A549 (cell line): ENCODE measurements around the gene ATXN7. TPM values are rescaled to one million over a fixed set of nuclear protein-coding genes. Genes with fewer than 3 reads are reported as not detected.

Source experiments
- ATAC-seq, 2 experiments: fragments of 200-7000 bp in 1 of 2; fragments of >200 bp in 1 of 2; cut with Nextera tagmentation in 1 of 2; cut with Tn5 transposase in 1 of 2; 3 replicates each; pipeline versions ENCODE4 v1.8.0 to v1.9.1; 2018 to 2020; ENCODE audit warnings: mild to moderate bottlenecking in 1 of 2, moderate library complexity in 1 of 2
- CTCF ChIA-PET: fragments of 300-600 bp; sonication (Branson Sonifier 250); formaldehyde crosslinking; extraction: SDS; loops from one replicate; lab custom pipeline; 2021; ENCODE audit warnings: antibody characterized with exemption, inconsistent platforms; lab: Yijun Ruan, JAX
- POLR2A ChIA-PET: fragments of 350-600 bp; formaldehyde crosslinking; extraction: SDS; loops from one replicate; lab custom pipeline; 2021; ENCODE audit warnings: antibody characterized with exemption, inconsistent platforms; lab: Yijun Ruan, JAX
- DNase-seq, 2 experiments: peaks; one replicate each; pipeline versions ENCODE4 v3.0.0 to v3.0.0-alpha.2; 2011 to 2016; ENCODE audit warnings: low read depth in 1 of 2, low spot score in 1 of 2
- FAIRE-seq: peaks from 2 replicates; lab custom pipeline; 2011; peaks lifted over from hg19 to GRCh38; lab: Jason Lieb, UNC
- H3K27ac ChIP-seq, 2 experiments: fragments of >200 bp; sonication (Bioruptor Twin); formaldehyde crosslinking; 3 replicates each; pipeline ENCODE4 v1.5.1; 2016 to 2017
- H3K4me1 ChIP-seq: fragments of >200 bp; sonication (Bioruptor Twin); formaldehyde crosslinking; 3 replicates; pipeline ENCODE4 v1.6.1; 2016
- H3K4me2 ChIP-seq: fragments of >200 bp; sonication (Bioruptor Twin); formaldehyde crosslinking; 3 replicates; pipeline ENCODE4 v1.6.1; 2016
- H3K4me3 ChIP-seq: fragments of >200 bp; sonication (Bioruptor Twin); formaldehyde crosslinking; 3 replicates; pipeline ENCODE4 v1.5.1; 2016
- H3K9me3 ChIP-seq: fragments of >200 bp; sonication (Bioruptor Twin); formaldehyde crosslinking; 3 replicates; pipeline ENCODE4 v1.6.1; 2016
- BHLHE40 ChIP-seq: IDR thresholded peaks from 2 replicates; pipeline ENCODE4 v1.6.1; 2012; ENCODE audit warnings: low read depth, low read length, inconsistent platforms
- CBX2 ChIP-seq: fragments of 200-600 bp; sonication (generic); IDR thresholded peaks from 2 replicates; pipeline ENCODE4 v1.6.1; 2016; ENCODE audit warnings: low read depth, mild to moderate bottlenecking, borderline replicate concordance
- CEBPB ChIP-seq, 2 experiments: fragments of >200 bp in 1 of 2; sonication (Bioruptor Twin) in 1 of 2; formaldehyde crosslinking in 1 of 2; IDR thresholded peaks; 2 replicates each; pipeline ENCODE4 v1.6.1; 2012 to 2016
- CHD2 ChIP-seq: fragments of 150-350 bp; IDR thresholded peaks from 2 replicates; pipeline ENCODE4 v1.6.1; 2014; ENCODE audit warnings: low read length; ENCODE audit not compliant: partially characterized antibody
- CTCF ChIP-seq: fragments of >200 bp; sonication (Bioruptor Twin); formaldehyde crosslinking; IDR thresholded peaks from 3 replicates; pipeline ENCODE4 v1.5.1; 2016
- ESRRA ChIP-seq: fragments of 150-350 bp; IDR thresholded peaks from 2 replicates; pipeline ENCODE4 v1.6.1; 2014; ENCODE audit warnings: mild to moderate bottlenecking, low read length, borderline replicate concordance
- FOSB ChIP-seq: fragments of 250-450 bp; sonication (Bioruptor Pico); IDR thresholded peaks from 2 replicates; pipeline ENCODE4 v1.5.0; 2020; ENCODE audit warnings: mild to moderate bottlenecking, moderate library complexity
- FOSL2 ChIP-seq, 2 experiments: fragments of 450-650 bp in 1 of 2; fragments of >200 bp in 1 of 2; sonication (Bioruptor Twin) in 1 of 2; formaldehyde crosslinking; IDR thresholded peaks; 2 replicates each; pipeline versions ENCODE4 v1.5.0 to v1.6.1; 2016 to 2020; ENCODE audit warnings: mild to moderate bottlenecking in 1 of 2, moderate library complexity in 1 of 2
- FOXS1 ChIP-seq: fragments of 250-450 bp; sonication (Bioruptor Pico); IDR thresholded peaks from 2 replicates; pipeline ENCODE4 v1.5.0; 2020; ENCODE audit warnings: mild to moderate bottlenecking, moderate library complexity
- GATA3 ChIP-seq: IDR thresholded peaks from 2 replicates; pipeline ENCODE4 v1.6.1; 2012; ENCODE audit warnings: borderline replicate concordance
- HEYL ChIP-seq: fragments of 250-450 bp; sonication (Bioruptor Pico); IDR thresholded peaks from 2 replicates; pipeline ENCODE4 v1.8.0; 2021; ENCODE audit warnings: mild to moderate bottlenecking, moderate library complexity
- JUNB ChIP-seq: fragments of >200 bp; sonication (Bioruptor Twin); formaldehyde crosslinking; IDR thresholded peaks from 2 replicates; pipeline ENCODE4 v1.6.1; 2016
- KDM1A ChIP-seq: fragments of 200-600 bp; sonication (generic); IDR thresholded peaks from 2 replicates; pipeline ENCODE4 v1.6.1; 2016; ENCODE audit warnings: low read depth, mild to moderate bottlenecking
- KDM5A ChIP-seq: fragments of 200-600 bp; sonication (generic); IDR thresholded peaks from 2 replicates; pipeline ENCODE4 v1.6.1; 2016; ENCODE audit warnings: antibody characterized with exemption, mild to moderate bottlenecking
- MAX ChIP-seq: IDR thresholded peaks from 2 replicates; pipeline ENCODE4 v1.6.1; 2012
- MYC ChIP-seq: IDR thresholded peaks from 2 replicates; pipeline ENCODE4 v1.6.1; 2012; ENCODE audit warnings: mild to moderate bottlenecking, inconsistent platforms, low read length, improper control_type of control experiment, borderline replicate concordance
- NFE2L2 ChIP-seq: fragments of 150-350 bp; conservative IDR thresholded peaks from 2 replicates; pipeline ENCODE4 v1.6.1; 2014; ENCODE audit warnings: low read length
- NPAS2 ChIP-seq: fragments of 250-450 bp; sonication (Bioruptor Pico); IDR thresholded peaks from 2 replicates; pipeline ENCODE4 v1.8.0; 2022; ENCODE audit warnings: mild to moderate bottlenecking, moderate library complexity, borderline replicate concordance
- NR3C1 ChIP-seq: fragments of >200 bp; sonication (Bioruptor Twin); formaldehyde crosslinking; IDR thresholded peaks from 3 replicates; pipeline ENCODE4 v1.6.1; 2017
- PBX3 ChIP-seq: IDR thresholded peaks from 2 replicates; pipeline ENCODE4 v1.6.1; 2012
- RCOR1 ChIP-seq: fragments of 150-350 bp; IDR thresholded peaks from 2 replicates; pipeline ENCODE4 v1.6.1; 2014; ENCODE audit warnings: antibody characterized with exemption, low read length, low read depth
- RFX5 ChIP-seq: fragments of 450-650 bp; IDR thresholded peaks from 2 replicates; pipeline ENCODE4 v1.7.1; 2014; ENCODE audit warnings: antibody characterized with exemption, mild to moderate bottlenecking, moderate library complexity
- RNF2 ChIP-seq: fragments of 200-600 bp; sonication (generic); IDR thresholded peaks from 2 replicates; pipeline ENCODE4 v1.6.1; 2016; ENCODE audit warnings: low read depth, mild to moderate bottlenecking, antibody characterized with exemption, moderate library complexity, borderline replicate concordance
- TP53 ChIP-seq: fragments of 250-450 bp; sonication (Bioruptor Pico); IDR thresholded peaks from 2 replicates; pipeline ENCODE4 v1.5.0; 2021; ENCODE audit warnings: mild to moderate bottlenecking, moderate library complexity
- ZC3H11A ChIP-seq: fragments of 450-650 bp; IDR thresholded peaks from 2 replicates; pipeline ENCODE4 v1.6.1; 2014; ENCODE audit warnings: antibody characterized with exemption, mild to moderate bottlenecking
- ZNF302 ChIP-seq: fragments of 250-450 bp; sonication (Bioruptor Pico); IDR thresholded peaks from 2 replicates; pipeline ENCODE4 v1.9.0; 2021; ENCODE audit warnings: inconsistent platforms, mild to moderate bottlenecking, moderate library complexity
- WGBS: methylation state at CpG from one replicate; pipeline ENCODE4 v1.1.6; 2017; ENCODE audit errors: missing lambda C conversion rate; 5-methylcytosine and 5-hydroxymethylcytosine counted together
- polyA plus RNA-seq, 4 experiments: library from polyadenylated mRNA; depleted of rRNA in 3 of 4; stranded (reverse); fragments of >200 nt; fragmentation: RNase III in 1 of 4; extraction: RNeasy Plus Mini Kit Qiagen cat#74134 plus additional on column Dnase treatment in 1 of 4; gene quantifications; 2 replicates in 3 of 4; 3 replicates in 1 of 4; pipeline ENCODE4 v1.2.3, GENCODE V29; 2011 to 2017
- TF ChIP-seq, protein P1 (sequence below): IDR thresholded peaks from 2 replicates; pipeline ENCODE4 v1.6.1; 2012; ENCODE audit warnings: low read depth, borderline replicate concordance
- TF ChIP-seq, protein P2 (sequence below): fragments of 150-350 bp; IDR thresholded peaks from 2 replicates; pipeline ENCODE4 v1.6.1; 2014; ENCODE audit warnings: low read depth, mild to moderate bottlenecking, low read length
- TF ChIP-seq, protein P3 (sequence below): fragments of >200 bp; sonication (Bioruptor Twin); formaldehyde crosslinking; IDR thresholded peaks from 2 replicates; pipeline ENCODE4 v1.6.1; 2016

The ATXN7 gene
- polyA plus RNA-seq, 2 of the 4 experiments (the other 2 are of a cell fraction) = 5.4 to 7.3 TPM

GRCh38 chr3:64046996-64047594 lies 183.4 kb downstream of the ATXN7 start:
- H3K9me3 ChIP-seq = no peaks in the 10 kb centered on the region
- H3K4me1 ChIP-seq = peaks cover 34% of the 10 kb centered on the region
- WGBS = 89% methylated on average over 6 of the region's 6 CpGs
- H3K4me3 ChIP-seq = no peak overlapping the region
- no peak overlapping the region for H3K4me2 ChIP-seq
- POLR2A ChIA-PET = no interaction called here
- peak overlapping the region in 1 of 2 experiments; percentile 78; a peak in 3 of 6 replicates for H3K27ac ChIP-seq
- FAIRE-seq = no peak
- no peak for TF ChIP-seq PBX3
- no peak for TF ChIP-seq RNF2
- no peak for TF ChIP-seq FOSB (CRISPR knock-in tag)
- TF ChIP-seq, protein P1, sequence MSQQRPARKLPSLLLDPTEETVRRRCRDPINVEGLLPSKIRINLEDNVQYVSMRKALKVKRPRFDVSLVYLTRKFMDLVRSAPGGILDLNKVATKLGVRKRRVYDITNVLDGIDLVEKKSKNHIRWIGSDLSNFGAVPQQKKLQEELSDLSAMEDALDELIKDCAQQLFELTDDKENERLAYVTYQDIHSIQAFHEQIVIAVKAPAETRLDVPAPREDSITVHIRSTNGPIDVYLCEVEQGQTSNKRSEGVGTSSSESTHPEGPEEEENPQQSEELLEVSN = no peak
- no peak for TF ChIP-seq RCOR1
- no peak for TF ChIP-seq KDM5A
- TF ChIP-seq CTCF = no peak
- no peak for TF ChIP-seq NPAS2 (CRISPR knock-in tag)
- no peak for TF ChIP-seq GATA3
- TF ChIP-seq, protein P2, sequence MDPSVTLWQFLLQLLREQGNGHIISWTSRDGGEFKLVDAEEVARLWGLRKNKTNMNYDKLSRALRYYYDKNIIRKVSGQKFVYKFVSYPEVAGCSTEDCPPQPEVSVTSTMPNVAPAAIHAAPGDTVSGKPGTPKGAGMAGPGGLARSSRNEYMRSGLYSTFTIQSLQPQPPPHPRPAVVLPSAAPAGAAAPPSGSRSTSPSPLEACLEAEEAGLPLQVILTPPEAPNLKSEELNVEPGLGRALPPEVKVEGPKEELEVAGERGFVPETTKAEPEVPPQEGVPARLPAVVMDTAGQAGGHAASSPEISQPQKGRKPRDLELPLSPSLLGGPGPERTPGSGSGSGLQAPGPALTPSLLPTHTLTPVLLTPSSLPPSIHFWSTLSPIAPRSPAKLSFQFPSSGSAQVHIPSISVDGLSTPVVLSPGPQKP = no peak
- no peak for TF ChIP-seq MYC
- TF ChIP-seq CBX2 = no peak
- TF ChIP-seq RFX5 = no peak
- no peak for TF ChIP-seq CEBPB (IDR thresholded peaks at IDR 0.05)
- TF ChIP-seq NR3C1 = no peak
- no peak for TF ChIP-seq BHLHE40
- TF ChIP-seq KDM1A = no peak
- CTCF ChIA-PET = interaction anchor here (1.0 to 3.0 kb wide), 2 partner anchors 16 to 24 kb away, joined by 3 to 12 read pairs; partner anchors contain the start of gene PSMD6
- ATAC-seq = no peak
- DNase-seq = no peak

DNA sequence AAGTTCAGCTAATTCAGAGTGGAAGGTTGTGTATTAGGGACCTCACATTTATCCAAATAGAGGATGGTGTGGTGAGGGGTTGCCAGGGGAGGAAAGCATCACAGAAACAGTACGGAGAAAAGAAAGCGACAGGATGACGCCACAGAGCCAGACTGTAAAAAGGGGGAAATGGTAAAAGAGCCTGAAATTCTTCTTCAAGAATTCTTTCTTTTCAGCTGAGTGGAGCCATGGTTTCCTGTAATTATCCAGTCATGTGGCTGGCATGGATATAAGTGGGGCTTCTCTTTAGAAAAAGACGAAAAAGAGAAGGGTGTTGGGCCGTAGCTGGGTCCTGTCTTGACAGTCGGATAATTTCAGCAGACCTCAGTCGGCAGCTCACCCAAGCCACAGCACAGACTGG lies 184.1 kb downstream of the ATXN7 start:
- DNase-seq (no peak), ATAC-seq (no peak), FAIRE-seq (no peak)
- POLR2A ChIA-PET = no interaction called here
- Histone ChIP-seq H3K4me3 (no peak overlapping the region), H3K4me2 (no peak overlapping the region), H3K4me1 (peaks cover 33% of the 10 kb centered on the region), H3K27ac (peak overlapping the region; percentile 53 to 78; a peak in 5 of 6 replicates), H3K9me3 (no peaks in the 10 kb centered on the region)
- TF ChIP-seq ZC3H11A = no peak
- TF ChIP-seq BHLHE40 = no peak
- no peak for TF ChIP-seq FOXS1 (CRISPR knock-in tag)
- TF ChIP-seq, protein P3, sequence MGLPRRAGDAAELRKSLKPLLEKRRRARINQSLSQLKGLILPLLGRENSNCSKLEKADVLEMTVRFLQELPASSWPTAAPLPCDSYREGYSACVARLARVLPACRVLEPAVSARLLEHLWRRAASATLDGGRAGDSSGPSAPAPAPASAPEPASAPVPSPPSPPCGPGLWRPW = no peak
- no peak for TF ChIP-seq ESRRA
- TF ChIP-seq, protein P2 = no peak
- no peak for TF ChIP-seq RFX5
- TF ChIP-seq HEYL (CRISPR knock-in tag) = no peak
- TF ChIP-seq CTCF = no peak
- TF ChIP-seq ZNF302 (CRISPR knock-in tag) = no peak
- TF ChIP-seq NFE2L2 = no peak
- no peak for TF ChIP-seq MAX
- no peak for TF ChIP-seq FOSL2 (IDR thresholded peaks at IDR 0.05)
- no peak for TF ChIP-seq FOSL2 (CRISPR knock-in tag; IDR thresholded peaks at IDR 0.05)
- no peak for TF ChIP-seq TP53
- TF ChIP-seq JUNB = no peak
- no peak for TF ChIP-seq CHD2
- CTCF ChIA-PET = interaction anchor here (1.0 to 3.0 kb wide), 2 partner anchors 17 to 25 kb away, joined by 3 to 12 read pairs; partner anchors contain the start of gene PSMD6
- WGBS = 92% methylated on average over 7 of the region's 7 CpGs
